Measurements from ENCODE around the gene ADGRL2.

Gene ADGRL2

DNA sequence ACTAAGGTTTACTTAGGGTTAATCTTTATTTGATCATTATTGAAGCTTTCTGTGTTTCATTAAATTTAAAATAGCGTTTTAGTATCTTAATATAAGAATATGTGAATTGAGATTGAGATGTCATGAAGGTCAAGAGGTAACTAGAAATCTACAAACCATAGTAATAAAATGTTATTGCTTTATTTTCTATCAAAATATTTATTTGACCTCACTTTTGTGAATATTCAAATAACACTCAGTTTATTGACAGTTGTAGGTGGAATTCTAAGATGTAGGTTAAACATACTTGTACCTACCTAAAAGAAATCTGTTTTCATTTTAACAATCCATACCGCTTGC, 5.7 kb downstream of the ADGRL2 start:
- Histone ChIP-seq H3K9me3 (ENCODE audit: insufficient read depth, low read length, severe bottlenecking) (no peaks in the 10 kb centered on the region), H3K27me3 (ENCODE audit: insufficient read depth, low read length, poor library complexity) (no peaks in the 10 kb centered on the region), H3K79me2 (ENCODE audit: insufficient read depth, low read length) (no peaks in the 10 kb centered on the region), H3K4me1 (ENCODE audit: insufficient read depth, low read length) (no peaks in the 10 kb centered on the region), H3K36me3 (ENCODE audit: insufficient read depth, low read length) (no peaks in the 10 kb centered on the region), H3K4me2 (ENCODE audit: insufficient read depth, low read length) (no peak overlapping the region), H2AFZ (ENCODE audit: low read depth, low read length) (no peak overlapping the region), H3K4me3 (ENCODE audit: low read depth in 1 of 2, low read length in 2 of 2) (no peak overlapping the region), H3K27ac (ENCODE audit: low read length) (no peak overlapping the region), H3K9ac (ENCODE audit: low read depth, low read length) (no peak overlapping the region), H4K20me1 (ENCODE audit: insufficient read depth, low read length) (no peaks in the 10 kb centered on the region)
- DNase-seq, result no peak
- no peak for ATAC-seq (ENCODE audit: insufficient read depth, low read depth)
- no peak for TF ChIP-seq EZH2 (IDR thresholded peaks at IDR 0.05; ENCODE audit: borderline replicate concordance, low read depth, low read length, severe bottlenecking)
- TF ChIP-seq CTCF (IDR thresholded peaks at IDR 0.05; ENCODE audit: borderline replicate concordance, extremely low read depth, low read length, poor library complexity, severe bottlenecking), result no peak

- Histone ChIP-seq H3K36me3 (ENCODE audit: insufficient read depth, low read length) (no peaks in the 10 kb centered on the region), H3K9ac (ENCODE audit: low read depth, low read length) (no peak overlapping the region), H3K9me3 (ENCODE audit: insufficient read depth, low read length, severe bottlenecking) (no peaks in the 10 kb centered on the region), H3K27ac (ENCODE audit: low read length) (no peak overlapping the region), H3K4me3 (ENCODE audit: low read depth in 1 of 2, low read length in 2 of 2) (no peak overlapping the region), H4K20me1 (ENCODE audit: insufficient read depth, low read length) (no peaks in the 10 kb centered on the region), H2AFZ (ENCODE audit: low read depth, low read length) (no peak overlapping the region), H3K4me1 (ENCODE audit: insufficient read depth, low read length) (no peaks in the 10 kb centered on the region), H3K79me2 (ENCODE audit: insufficient read depth, low read length) (no peaks in the 10 kb centered on the region), H3K27me3 (ENCODE audit: insufficient read depth, low read length, poor library complexity) (no peaks in the 10 kb centered on the region), H3K4me2 (ENCODE audit: insufficient read depth, low read length) (no peak overlapping the region)
- no peak for DNase-seq
- no peak for ATAC-seq (ENCODE audit: insufficient read depth, low read depth)
- TF ChIP-seq CTCF (IDR thresholded peaks at IDR 0.05; ENCODE audit: borderline replicate concordance, extremely low read depth, low read length, poor library complexity, severe bottlenecking) (no peak), EZH2 (IDR thresholded peaks at IDR 0.05; ENCODE audit: borderline replicate concordance, low read depth, low read length, severe bottlenecking) (no peak)
Measured at GRCh38 chr1:81808760-81809159, 8.0 kb downstream of the ADGRL2 start.

DNA sequence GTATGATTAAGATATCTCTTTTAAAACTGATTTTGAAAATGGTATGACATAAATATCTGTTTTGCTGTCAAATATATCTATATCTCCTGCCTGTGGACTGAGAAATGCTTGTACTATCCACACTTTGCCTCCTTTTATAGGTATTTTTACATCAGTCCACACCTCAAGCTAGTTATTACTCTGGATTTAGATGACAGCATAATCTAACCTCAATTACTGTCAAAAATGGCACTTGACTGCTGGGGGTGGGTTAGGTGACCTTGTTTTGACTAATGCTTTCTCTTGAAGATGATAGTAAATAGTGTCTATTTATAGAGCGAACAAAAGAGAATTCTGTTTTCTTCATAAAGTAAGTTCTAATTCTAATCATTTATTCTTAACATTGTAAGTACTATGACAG, 9.1 kb downstream of the ADGRL2 start:
- H3K79me2 ChIP-seq (ENCODE audit: insufficient read depth, low read length), result no peaks in the 10 kb centered on the region
- H3K36me3 ChIP-seq (ENCODE audit: insufficient read depth, low read length), result no peaks in the 10 kb centered on the region
- H3K27ac ChIP-seq (ENCODE audit: low read length), result no peak overlapping the region
- no peaks in the 10 kb centered on the region for H3K9me3 ChIP-seq (ENCODE audit: insufficient read depth, low read length, severe bottlenecking)
- no peak overlapping the region for H3K9ac ChIP-seq (ENCODE audit: low read depth, low read length)
- no peak overlapping the region for H2AFZ ChIP-seq (ENCODE audit: low read depth, low read length)
- ATAC-seq (ENCODE audit: insufficient read depth, low read depth) (no peak), DNase-seq (no peak)
- H3K27me3 ChIP-seq (ENCODE audit: insufficient read depth, low read length, poor library complexity), result no peaks in the 10 kb centered on the region
- H3K4me2 ChIP-seq (ENCODE audit: insufficient read depth, low read length), result no peak overlapping the region
- no peak overlapping the region for H3K4me3 ChIP-seq (ENCODE audit: low read depth in 1 of 2, low read length in 2 of 2)
- no peak for TF ChIP-seq CTCF (IDR thresholded peaks at IDR 0.05; ENCODE audit: borderline replicate concordance, extremely low read depth, low read length, poor library complexity, severe bottlenecking)
- TF ChIP-seq EZH2 (IDR thresholded peaks at IDR 0.05; ENCODE audit: borderline replicate concordance, low read depth, low read length, severe bottlenecking), result no peak
- H4K20me1 ChIP-seq (ENCODE audit: insufficient read depth, low read length), result no peaks in the 10 kb centered on the region
- H3K4me1 ChIP-seq (ENCODE audit: insufficient read depth, low read length), result no peaks in the 10 kb centered on the region

DNA sequence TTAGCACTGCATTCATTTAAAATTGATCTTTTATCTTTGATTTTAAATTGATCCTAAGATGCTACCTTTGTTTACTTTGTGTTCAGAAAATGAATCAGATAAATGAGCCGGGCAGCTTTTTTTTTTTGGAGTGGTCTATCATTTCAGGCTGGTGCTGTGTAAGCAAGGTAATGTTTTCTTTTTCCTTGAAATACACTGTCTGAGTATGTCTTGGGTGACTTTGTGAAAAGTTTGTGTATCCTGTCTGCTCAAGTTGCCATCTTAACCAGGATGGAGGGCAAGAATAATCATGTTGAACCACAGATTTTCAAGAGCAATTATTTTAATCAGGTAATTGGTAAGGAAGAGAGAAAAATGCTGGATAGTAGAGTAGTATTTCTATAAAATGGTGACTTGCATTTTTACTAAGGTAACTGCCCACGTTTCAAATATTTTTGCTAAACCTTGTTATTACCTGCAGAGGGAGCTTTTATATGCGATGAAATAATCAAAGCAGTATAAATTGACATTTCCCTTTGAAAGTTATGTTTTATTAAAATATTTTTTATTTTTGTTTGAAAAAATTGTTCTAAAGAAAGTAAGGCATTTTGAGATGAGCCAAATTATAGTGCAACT, 11.1 kb downstream of the ADGRL2 start:
- DNase-seq, result no peak
- no peak overlapping the region for H3K27ac ChIP-seq (ENCODE audit: low read length)
- no peak for ATAC-seq (ENCODE audit: insufficient read depth, low read depth)
- no peak overlapping the region for H3K4me3 ChIP-seq (ENCODE audit: low read depth in 1 of 2, low read length in 2 of 2)
- H2AFZ ChIP-seq (ENCODE audit: low read depth, low read length), result no peak overlapping the region
- no peaks in the 10 kb centered on the region for H3K9me3 ChIP-seq (ENCODE audit: insufficient read depth, low read length, severe bottlenecking)
- no peaks in the 10 kb centered on the region for H3K36me3 ChIP-seq (ENCODE audit: insufficient read depth, low read length)
- TF ChIP-seq CTCF (IDR thresholded peaks at IDR 0.05; ENCODE audit: borderline replicate concordance, extremely low read depth, low read length, poor library complexity, severe bottlenecking) (no peak), EZH2 (IDR thresholded peaks at IDR 0.05; ENCODE audit: borderline replicate concordance, low read depth, low read length, severe bottlenecking) (no peak)
- H4K20me1 ChIP-seq (ENCODE audit: insufficient read depth, low read length), result no peaks in the 10 kb centered on the region
- H3K4me2 ChIP-seq (ENCODE audit: insufficient read depth, low read length), result no peak overlapping the region
- no peaks in the 10 kb centered on the region for H3K79me2 ChIP-seq (ENCODE audit: insufficient read depth, low read length)
- no peak overlapping the region for H3K9ac ChIP-seq (ENCODE audit: low read depth, low read length)
- no peaks in the 10 kb centered on the region for H3K27me3 ChIP-seq (ENCODE audit: insufficient read depth, low read length, poor library complexity)
- no peaks in the 10 kb centered on the region for H3K4me1 ChIP-seq (ENCODE audit: insufficient read depth, low read length)

All from DND-41 (cell line).